ENCODE results near the gene NHSL1.
A peak's percentile ranks its signal among the peaks of the same experiment; 100 is the strongest.

The NHSL1 gene

GRCh38 chr6:138421608-138422007 is 77.7 kb downstream of the NHSL1 start:
- DNase-seq: no peak

- DNase-seq: no peak
Observed at GRCh38 chr6:138421089-138421488, 78.2 kb downstream of the NHSL1 start.

GRCh38 chr6:138420356-138420755 is 78.9 kb downstream of the NHSL1 start:
- no peak for DNase-seq

- DNase-seq: no peak
Observed at GRCh38 chr6:138419766-138420165, 79.5 kb downstream of the NHSL1 start.

- no peak for DNase-seq
Observed at GRCh38 chr6:138418118-138418742, 81.1 kb downstream of the NHSL1 start.

GRCh38 chr6:138417493-138418117 is 81.7 kb downstream of the NHSL1 start:
- no peak for DNase-seq

- DNase-seq: no peak
Observed at GRCh38 chr6:138416206-138416605, 83.1 kb downstream of the NHSL1 start.

- DNase-seq: no peak
Observed at GRCh38 chr6:138415125-138415524, 84.2 kb downstream of the NHSL1 start.

GRCh38 chr6:138410972-138411880 is 88.1 kb downstream of the NHSL1 start:
- peak; percentile 34 for DNase-seq

GRCh38 chr6:138410048-138410735 is 89.1 kb downstream of the NHSL1 start:
- DNase-seq: peak; percentile 61

- DNase-seq: peak; percentile 57
Observed at GRCh38 chr6:138406443-138406842, 92.9 kb downstream of the NHSL1 start.

GRCh38 chr6:138405816-138406413 is 93.4 kb downstream of the NHSL1 start:
- no peak for DNase-seq

GRCh38 chr6:138404666-138405337 is 94.5 kb downstream of the NHSL1 start:
- no peak for DNase-seq

GRCh38 chr6:138403801-138404665 is 95.3 kb downstream of the NHSL1 start, which contains the start of gene HEBP2:
Gene HEBP2 (plus strand): TSS chr6:138404223. CDS start chr6:138404496, 273 bp downstream.
- DNase-seq: peak; percentile 90

GRCh38 chr6:138403324-138403800 is 95.9 kb downstream of the NHSL1 start:
- DNase-seq: peak; percentile 47

- no peak for DNase-seq
Observed at GRCh38 chr6:138402838-138403187, 96.5 kb downstream of the NHSL1 start.

GRCh38 chr6:138401960-138402837 is 97.1 kb downstream of the NHSL1 start:
- DNase-seq: no peak

GRCh38 chr6:138400326-138400725 is 99.0 kb downstream of the NHSL1 start:
- DNase-seq: no peak

Data from MV-4-11 (cell line).